HTR-8/SVneo (cell line): ENCODE data around the gene ABL1.

Experiments used
- DNase-seq: peaks from one replicate; pipeline ENCODE4 v3.0.0; 2011; ENCODE audit warnings: low spot score, mixed read lengths; ENCODE audit not compliant: insufficient read length
- FAIRE-seq: peaks from 2 replicates; lab custom pipeline; 2011; peaks lifted over from hg19 to GRCh38; lab: Jason Lieb, UNC

ABL1 gene

DNA sequence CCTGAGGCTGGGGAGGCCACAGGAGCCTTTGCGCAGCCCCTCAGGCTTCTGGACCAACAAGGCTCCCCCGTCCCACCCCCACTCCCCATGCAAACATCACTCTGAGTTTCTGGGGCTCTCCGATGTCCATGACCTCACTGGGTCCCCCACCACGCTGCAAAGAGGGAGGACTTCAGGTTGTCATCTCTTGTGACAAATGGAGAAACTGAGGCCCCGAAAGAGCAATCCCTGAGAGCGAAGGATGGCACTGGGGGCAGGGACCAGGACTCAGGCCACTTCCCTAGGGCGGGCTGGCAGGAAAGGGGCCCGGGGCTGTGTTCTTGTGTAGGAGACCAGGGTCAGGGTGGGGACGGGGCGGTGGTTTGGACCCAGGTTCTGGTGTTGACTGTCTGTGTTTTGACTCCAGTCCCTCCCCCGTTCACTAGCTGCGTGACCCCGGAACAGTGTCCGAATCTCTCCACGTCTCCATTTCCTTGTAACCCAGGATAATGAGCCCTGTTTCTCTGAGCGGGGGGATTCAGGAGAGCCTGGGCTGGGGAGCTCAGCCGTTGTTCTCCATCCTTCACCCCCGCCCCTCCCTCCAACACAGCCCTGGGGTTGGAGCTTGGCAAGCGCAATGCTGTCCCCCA is 90.1 kb downstream of the ABL1 start:
- no peak for FAIRE-seq
- no peak for DNase-seq

DNA sequence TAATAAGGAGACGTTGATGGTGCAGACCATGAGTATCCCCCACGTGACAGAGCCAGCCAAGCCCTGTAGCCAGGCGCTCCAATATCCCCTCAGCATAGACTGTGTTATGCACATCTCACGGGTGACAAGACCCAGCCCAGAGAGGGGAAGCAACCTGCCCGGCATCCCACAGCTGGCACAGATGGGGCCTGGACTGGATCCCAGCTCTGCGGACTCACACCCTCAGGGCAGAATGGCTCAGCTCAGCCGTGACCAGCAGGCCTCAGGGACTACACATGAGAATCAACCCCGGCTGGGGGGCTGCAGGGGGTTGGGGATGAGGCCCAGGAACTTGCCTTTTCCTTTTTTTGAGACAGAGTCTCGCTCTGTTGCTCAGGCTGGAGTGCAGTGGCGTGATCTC is 92.3 kb downstream of the ABL1 start:
- no peak for DNase-seq

DNA sequence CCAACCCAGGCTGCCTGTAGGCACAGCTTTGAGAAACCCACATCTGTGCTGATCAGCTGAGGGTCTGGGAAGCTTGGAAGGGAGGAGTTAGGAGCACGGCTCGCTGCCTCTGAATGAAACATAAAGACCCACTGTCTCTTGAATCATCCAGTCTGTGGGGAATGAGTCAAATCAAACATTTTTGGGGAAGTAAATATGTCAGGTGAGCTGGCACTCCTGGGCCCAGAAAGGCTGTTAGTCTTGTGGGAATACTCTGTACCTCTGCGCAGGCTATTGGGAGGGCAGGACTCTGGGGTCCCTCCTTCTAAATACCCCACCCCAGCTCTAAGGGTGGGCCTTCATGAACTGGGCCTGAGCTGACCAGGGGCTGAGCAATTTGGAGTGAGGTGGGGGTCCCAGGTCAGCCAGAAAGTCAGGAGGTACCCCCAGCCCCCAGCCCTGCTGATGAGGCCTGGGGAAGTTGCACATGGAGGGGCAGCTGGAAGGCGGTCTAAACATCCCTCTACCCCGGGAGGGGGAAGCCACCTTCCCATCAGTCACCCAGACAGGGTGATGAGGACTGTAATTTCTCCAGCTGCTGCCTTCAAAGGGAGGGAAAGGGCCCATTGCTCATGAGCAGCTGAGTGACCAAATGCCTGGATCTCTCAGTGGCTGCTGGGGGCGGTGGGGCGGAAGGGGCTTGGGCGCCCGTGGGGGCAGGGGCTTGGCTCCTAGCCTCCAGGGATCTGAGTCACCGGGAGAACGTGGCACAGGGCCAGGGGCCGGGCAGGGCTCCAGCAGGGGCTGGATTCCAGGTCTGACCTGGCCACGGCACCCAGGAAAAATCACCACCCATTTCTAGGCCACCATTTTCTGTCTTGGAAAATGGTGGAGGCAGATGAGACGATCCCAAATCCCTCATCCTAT is 93.2 kb downstream of the ABL1 start:
- DNase-seq (peak; percentile 78), FAIRE-seq (no peak)

More for the DNA sequence above, 92.3 kb downstream of the ABL1 start:
- FAIRE-seq = no peak

DNA sequence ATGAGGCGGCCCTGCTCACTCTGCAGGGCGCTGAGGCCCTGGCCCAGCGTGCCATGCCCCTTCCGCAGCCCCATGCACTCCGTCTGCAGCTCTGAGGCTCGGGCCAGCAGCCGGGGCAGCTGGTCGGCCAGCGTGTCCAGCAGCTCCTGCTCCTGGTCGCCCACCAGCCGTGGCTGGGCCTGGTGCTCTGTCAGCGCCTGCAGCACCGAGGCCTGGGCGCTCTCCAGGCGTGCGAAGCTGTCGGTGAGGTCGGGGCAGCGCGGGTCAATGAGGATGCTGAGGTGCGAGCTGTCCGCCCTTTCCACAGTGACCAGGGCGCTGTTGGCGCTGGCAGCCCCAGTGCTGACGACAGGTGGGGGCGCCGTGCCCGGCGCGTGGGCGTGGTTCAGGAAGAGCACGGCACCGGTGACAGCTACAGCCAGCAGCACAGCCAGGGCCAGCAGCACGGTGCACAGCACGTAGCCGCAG is 94.6 kb downstream of the ABL1 start:
- FAIRE-seq (no peak), DNase-seq (no peak)

DNA sequence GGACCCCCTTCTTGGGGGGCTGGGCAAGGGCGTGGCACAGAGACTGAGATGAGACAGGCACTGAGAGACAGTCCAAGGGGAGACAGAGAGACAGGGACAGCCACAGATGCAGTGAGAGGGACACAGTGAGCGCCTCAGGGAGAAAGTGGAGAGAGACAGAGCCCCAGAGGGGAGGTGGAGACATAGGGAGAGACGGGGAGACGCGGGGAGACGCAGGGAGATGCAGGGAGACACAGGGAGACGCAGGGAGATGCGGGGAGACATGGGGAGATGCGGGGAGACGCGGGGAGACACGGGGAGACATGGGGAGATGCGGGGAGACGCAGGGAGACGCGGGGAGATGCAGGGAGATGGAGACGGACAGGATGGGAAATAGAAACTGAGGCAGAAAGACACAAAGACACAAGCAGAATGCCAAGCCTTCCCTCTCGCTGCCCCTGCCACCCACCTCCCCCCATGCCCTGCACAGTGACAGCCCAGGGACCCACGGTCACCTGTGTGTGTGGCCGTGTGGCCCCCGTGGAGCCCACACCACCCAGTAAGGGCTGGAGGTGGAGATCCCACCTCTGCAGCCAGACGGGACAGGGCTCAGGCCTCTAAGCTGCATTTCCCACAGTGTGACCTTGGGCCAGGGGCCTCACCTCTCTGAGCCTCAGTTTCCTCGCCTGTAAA is 95.2 kb downstream of the ABL1 start:
- DNase-seq = no peak
- FAIRE-seq = no peak

DNA sequence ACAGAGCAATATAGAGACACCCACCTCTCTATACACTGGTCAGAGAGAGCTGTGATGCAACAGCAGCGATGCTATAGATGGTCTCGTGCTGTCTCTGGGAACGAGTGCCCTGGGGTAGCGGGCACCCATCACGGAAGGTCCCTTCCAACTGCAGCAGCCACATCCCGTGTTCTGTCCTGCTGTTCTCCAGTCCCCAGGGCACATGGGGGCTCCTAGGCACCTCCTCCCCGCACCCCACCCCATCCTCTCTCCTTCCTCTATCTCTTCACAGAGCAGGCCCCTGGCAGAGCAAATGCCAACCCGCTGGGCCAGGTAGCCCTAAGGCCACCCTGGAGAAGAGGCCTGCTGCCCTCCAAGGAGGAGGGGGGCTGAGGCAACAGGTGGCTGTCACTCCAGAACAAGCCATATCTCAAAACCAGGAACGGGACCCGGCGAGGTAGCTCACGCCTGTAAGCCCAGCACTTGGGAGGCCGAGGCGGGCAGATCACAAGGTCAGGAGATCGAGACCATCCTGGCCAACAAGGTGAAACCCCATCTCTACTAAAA is 95.8 kb downstream of the ABL1 start:
- FAIRE-seq (no peak), DNase-seq (no peak)

DNA sequence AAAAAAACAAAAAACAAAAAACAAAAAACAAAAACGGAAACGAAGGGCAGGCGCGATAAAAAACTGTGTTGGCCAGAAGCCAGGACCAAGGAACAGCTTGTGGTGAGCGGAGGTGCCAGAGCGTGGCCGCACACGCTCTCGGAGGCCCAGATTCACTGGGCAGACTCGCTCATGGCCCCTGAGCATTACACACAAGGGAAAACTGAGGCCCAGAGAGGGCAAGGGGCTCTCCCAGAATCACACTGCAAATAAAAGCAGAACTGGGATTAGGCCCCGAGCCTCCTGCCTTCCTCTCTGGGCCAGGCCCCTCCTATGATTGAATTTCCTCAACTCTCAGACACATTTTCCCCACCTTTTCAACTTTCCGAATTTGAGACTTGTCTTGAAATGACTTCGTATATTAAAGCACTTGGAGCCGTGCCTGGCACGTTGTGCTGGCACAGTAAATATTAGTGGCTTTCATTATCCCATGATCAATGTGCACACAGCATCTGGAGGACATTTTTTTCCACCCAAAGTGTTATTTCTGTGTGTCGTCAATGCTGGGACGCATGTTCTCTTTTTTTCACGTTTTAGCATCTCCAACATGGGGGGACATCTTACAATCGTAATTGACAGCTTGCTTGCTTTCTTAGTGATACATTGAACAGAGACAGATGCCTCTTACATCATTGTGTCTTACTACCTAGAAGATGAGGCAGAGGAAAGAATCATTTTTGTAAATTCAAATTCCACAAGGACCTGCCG is 96.6 kb downstream of the ABL1 start:
- no peak for DNase-seq
- no peak for FAIRE-seq

DNA sequence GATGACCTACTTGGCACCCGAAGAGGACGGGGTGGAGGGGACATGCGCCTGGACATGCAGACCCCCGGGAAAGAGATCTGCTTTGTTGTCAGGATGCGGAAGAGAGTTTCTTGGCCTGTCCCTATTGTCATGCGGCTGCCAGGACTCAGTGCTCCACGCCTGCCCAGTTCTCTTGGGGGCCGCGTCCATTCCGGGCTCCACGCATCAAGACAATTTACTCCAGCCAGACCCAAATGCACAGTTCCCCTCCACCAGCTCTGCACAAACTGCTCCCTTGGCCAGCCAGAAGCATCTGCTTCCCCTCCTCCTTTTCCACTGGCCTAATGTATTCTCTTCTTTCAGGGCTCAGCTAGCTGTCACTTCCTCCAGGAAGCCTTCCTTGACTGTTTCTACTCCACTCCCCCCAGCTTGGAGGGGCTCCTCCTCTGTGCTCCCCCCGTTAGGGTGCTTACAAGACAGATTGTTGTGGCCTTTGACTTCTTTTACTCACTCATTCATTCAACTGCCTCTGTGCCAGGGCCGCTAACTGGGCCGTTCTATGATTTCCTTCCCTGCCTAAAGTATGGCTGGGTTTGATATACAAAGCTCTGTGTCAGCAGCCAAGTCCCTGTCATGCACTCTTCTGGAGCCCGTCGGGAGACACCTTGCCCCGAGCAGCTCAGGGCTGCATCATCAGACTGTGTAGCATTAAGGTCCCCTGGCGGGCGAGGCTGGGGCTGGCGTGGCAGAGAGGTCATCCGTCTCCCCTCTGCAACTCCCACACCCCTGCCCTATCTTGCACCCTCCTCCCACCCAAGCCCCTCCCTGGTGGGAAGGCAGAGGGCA is 97.4 kb downstream of the ABL1 start:
- no peak for FAIRE-seq
- DNase-seq = peak; percentile 62

DNA sequence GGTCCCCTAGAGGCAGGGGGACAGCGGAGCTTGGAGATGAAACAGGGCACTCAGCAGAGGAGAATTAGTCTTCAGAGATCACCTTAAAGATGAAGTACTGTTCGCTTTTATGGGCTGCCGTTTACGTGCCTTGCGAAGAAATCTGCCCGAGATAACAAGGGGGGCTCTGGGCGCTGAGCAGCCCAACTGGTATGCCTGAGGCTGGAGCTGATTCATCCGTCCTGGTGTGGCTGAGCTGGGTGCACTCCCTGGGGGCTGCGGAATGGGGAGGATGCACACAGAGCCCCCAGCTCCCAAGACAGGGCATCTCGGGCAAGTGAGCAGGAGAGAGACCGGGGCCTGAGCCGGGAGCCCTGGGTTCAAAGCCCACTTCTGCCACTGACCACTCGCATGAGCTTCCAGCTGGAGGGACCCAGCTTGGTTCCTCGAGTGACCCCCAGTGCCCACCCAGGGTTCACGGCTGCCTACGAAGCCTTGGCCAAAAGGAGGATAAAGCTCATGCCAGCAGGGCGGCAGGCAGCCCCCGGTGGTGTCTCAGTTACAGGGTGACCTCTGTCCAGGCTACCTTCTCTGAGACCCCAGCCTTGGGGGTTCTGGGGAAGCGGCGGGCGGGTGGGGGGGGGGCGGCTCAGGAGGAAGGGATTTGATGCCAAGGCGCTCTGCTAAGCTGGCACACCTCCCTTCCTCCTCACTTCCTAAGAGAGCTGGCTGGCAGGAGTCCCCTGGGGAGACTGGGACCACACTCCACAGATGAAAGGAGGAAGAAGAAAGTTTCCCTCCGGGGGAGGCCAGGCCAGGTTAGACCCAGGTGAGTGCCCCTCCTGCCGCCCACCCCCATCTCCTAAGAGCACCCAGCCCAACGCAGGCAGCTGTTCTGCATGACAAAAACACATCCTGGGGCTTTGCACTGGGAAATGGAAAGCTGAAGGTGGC is 98.3 kb downstream of the ABL1 start:
- DNase-seq (peak; percentile 75), FAIRE-seq (no peak)

DNA sequence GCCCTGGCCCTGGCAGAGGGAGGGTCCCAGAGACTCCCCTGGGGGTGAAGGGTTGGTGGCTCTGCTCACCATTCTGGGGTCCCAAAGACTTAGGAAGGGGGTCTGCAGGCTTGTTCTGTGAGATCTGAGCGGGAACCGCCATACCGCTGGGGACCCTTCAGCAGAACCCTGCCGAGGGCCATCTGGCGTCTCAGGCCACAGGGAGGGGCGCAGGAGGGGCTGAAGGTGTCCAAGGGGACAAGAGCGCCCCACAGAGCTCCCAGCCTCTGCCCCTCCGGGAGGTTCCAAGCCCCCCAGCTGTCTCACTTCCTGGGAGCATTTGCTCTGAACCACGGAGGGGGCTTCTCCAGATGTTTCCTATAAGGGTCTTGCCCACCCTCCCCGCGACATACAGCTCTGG is 99.2 kb downstream of the ABL1 start:
- DNase-seq (no peak), FAIRE-seq (no peak)

DNA sequence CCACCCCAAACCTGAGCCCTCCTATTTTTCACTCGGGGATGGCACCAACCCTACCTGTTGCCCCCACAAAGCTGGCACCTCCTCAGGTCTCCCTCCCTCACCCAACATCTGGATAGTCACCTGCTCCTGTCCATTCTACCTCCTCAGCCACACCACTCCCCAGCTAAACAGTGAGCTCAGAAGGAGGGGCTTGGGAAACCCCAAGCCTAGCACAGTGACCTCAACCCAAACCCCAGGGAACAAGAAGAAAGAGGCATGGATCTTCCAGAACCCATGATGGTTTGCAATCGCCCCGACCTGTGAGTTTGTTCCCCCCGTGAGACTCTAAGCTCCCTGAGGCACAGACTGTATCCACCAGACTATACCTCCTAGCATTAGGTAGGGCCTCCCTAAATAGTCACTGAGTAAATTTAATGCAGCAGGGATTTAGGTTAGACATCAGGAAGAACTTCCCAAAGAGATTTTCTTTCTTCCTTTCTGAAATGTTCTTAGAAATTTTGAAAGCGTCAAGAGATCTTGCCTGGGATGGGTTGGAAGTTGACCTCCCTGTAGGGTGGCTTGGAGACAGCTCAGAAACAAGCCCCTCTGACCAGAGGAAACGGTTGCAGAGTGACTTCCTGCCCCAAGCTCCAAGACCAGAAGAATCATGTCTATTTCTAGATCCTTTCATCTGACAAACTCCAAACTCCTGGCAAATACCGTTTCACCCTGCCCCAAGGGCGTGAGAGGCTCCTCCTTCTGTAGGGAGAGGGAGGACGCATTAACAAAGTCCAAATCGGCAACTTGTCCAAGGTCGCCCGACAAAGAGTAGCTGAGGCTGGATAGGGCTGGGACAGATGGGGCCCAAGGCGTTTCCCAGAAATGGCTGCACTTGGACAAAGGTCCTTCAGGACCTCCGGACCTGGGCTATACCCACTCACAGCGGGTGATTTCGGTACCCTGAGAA is 99.9 kb downstream of the ABL1 start:
- no peak for FAIRE-seq
- no peak for DNase-seq

DNA sequence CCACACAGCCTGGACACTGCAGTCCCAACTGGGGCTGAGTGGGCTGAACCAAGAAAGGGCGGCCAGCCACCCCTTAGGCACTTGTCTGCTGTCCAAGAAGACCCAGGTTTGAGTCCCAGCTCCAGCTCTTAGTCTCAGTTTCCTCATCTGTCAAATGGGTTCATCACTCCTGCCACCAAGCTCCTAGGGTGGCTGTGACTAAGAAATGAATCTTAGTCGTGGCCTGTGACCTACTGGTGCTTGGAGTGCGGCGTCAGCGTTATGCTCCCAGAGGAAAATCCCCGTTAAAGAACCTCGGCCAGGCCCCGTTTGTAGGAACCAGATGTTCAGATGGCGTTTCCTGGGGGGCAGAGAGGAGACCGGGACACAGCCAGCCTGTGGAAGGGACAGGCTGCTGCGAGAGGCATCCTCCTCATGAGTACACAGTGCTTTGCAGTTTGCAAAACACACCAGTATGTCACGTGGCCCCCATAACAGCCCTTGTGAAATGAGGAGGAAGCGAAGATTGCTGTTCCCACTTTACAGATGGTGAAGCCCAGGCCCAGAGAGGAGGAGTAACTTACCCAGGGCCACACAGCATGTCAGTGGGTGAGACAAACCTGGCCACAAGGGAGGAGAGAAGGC is 100.7 kb downstream of the ABL1 start:
- FAIRE-seq (no peak), DNase-seq (no peak)

DNA sequence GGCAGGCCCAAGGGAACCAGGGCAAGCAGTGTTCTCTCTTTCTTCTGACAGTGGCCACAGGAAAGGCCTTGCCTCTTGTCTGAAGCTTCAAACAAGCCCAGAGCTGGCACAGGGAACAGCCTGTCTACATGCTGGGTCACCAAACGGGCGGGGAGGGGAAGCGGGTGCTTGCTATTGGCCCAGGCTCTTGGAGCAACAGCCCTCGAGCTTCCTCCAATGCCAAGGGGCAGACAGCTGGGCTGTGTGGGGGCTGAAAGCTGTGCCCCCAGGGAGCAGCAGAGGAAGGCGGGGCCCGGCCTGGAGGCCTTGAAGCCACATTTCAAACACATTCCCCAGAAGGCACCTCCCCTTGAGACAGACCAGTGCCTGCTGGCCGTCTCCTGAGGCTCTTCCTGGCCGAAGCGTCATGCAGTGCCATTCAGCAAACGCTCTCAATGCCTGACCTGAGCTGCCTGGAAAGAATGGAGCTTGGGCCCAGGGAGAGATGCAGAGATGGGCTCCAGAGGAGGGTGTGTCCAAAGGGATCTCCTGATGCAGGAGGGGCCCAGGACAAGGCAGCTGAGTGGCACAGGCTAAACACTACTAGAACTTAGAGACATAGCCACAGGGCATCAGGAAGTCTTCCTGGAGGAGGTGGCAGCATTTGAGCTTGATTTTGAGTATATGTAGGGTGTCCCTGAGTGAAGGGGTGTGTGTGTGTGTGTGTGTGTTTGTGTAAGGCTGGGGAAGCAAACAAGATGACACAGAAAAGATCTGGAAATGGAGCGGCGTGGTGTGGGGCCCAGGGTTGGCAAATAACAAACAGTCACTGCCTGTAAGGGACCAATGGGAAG is 101.4 kb downstream of the ABL1 start:
- FAIRE-seq (no peak), DNase-seq (peak; percentile 65)
